HG03159 (cell line): ENCODE measurements around the gene KLC1.

Experiments used
- ATAC-seq: cut with Tn5 transposase; IDR thresholded peaks from one replicate; pipeline ENCODE4 v1.9.1; 2021; ENCODE audit warnings: mild to moderate bottlenecking, moderate library complexity; ENCODE audit not compliant: unreplicated experiment

Gene KLC1

GRCh38 chr14:103688906-103689902 lies 60.2 kb downstream of the KLC1 start:
- ATAC-seq: no peak

GRCh38 chr14:103690332-103690731 lies 61.3 kb downstream of the KLC1 start:
- ATAC-seq: no peak

- peak; percentile 72 for ATAC-seq
Observed at GRCh38 chr14:103691655-103692054, 62.6 kb downstream of the KLC1 start.

- ATAC-seq: peak; percentile 25
Observed at GRCh38 chr14:103692159-103692558, 63.1 kb downstream of the KLC1 start.

GRCh38 chr14:103692871-103693270 lies 63.9 kb downstream of the KLC1 start:
- no peak for ATAC-seq

- no peak for ATAC-seq
Observed at GRCh38 chr14:103693515-103693914, 64.5 kb downstream of the KLC1 start.

- ATAC-seq: no peak
Observed at GRCh38 chr14:103694572-103695026, 65.6 kb downstream of the KLC1 start.

- ATAC-seq: no peak
Observed at GRCh38 chr14:103695296-103696069, 66.5 kb downstream of the KLC1 start.

- no peak for ATAC-seq
Observed at GRCh38 chr14:103696070-103696402, 67.0 kb downstream of the KLC1 start.

GRCh38 chr14:103696466-103697071 lies 67.6 kb downstream of the KLC1 start:
- no peak for ATAC-seq

- ATAC-seq: no peak
Observed at GRCh38 chr14:103697206-103697602, 68.2 kb downstream of the KLC1 start.

- ATAC-seq: no peak
Observed at GRCh38 chr14:103697603-103698379, 68.8 kb downstream of the KLC1 start.

- ATAC-seq: no peak
Observed at GRCh38 chr14:103698380-103699260, 69.6 kb downstream of the KLC1 start.

- no peak for ATAC-seq
Observed at GRCh38 chr14:103699261-103699661, 70.2 kb downstream of the KLC1 start.

- ATAC-seq: no peak
Observed at GRCh38 chr14:103699901-103700752, 71.1 kb downstream of the KLC1 start.

- ATAC-seq: no peak
Observed at GRCh38 chr14:103700753-103701490, 71.9 kb downstream of the KLC1 start.

- ATAC-seq: no peak
Observed at GRCh38 chr14:103702095-103702494, 73.1 kb downstream of the KLC1 start.
